Endothelial cell of umbilical vein (primary cell): ENCODE measurements around the gene SHISA6. TPM values are rescaled to one million over a fixed set of nuclear protein-coding genes. Genes with fewer than 3 reads are reported as not detected.

ENCODE experiments used
- BruUV-seq: library from RNA; stranded (reverse); fragments of 400-500 nt; replicated peaks from 2 replicates; lab custom pipeline; 2021; lab: Mats Ljungman, UMichigan
- CTCF ChIA-PET: fragments of 300-600, 350-600 bp; sonication (Branson Sonifier 250); formaldehyde crosslinking; loops from one replicate; lab custom pipeline; 2021; ENCODE audit warnings: antibody characterized with exemption, inconsistent platforms; lab: Charles Lee
- POLR2A ChIA-PET: fragments of 300-600, 350-600 bp; sonication (Branson Sonifier 250); formaldehyde crosslinking; loops from one replicate; lab custom pipeline; 2021; ENCODE audit warnings: antibody characterized with exemption, inconsistent platforms; lab: Charles Lee
- DNase-seq: peaks from one replicate; pipeline ENCODE4 v3.0.0-alpha.2; 2011; ENCODE audit warnings: low read depth, low spot score
- FAIRE-seq: peaks from 2 replicates; lab custom pipeline; 2011; peaks lifted over from hg19 to GRCh38; lab: Jason Lieb, UNC
- H2AFZ ChIP-seq: 2 replicates; pipeline ENCODE4 v1.6.0; 2012; ENCODE audit warnings: low read depth, low read length, control low read depth, inconsistent platforms
- H3K27ac ChIP-seq: 2 replicates; pipeline ENCODE4 v1.5.1; 2011; ENCODE audit warnings: low read depth, mild to moderate bottlenecking, control low read depth, low read length, moderate library complexity; ENCODE audit not compliant: insufficient read depth
- H3K27me3 ChIP-seq, 2 experiments: 2 replicates each; pipeline versions ENCODE4 v1.6.0 to v1.6.1; 2011; ENCODE audit warnings: low read length in 2 of 2, mixed read lengths in 1 of 2; ENCODE audit not compliant: control insufficient read depth in 2 of 2, insufficient read depth in 2 of 2
- H3K36me3 ChIP-seq, 2 experiments: 2 replicates in 1 of 2; 3 replicates in 1 of 2; pipeline ENCODE4 v1.5.1; 2011; ENCODE audit warnings: low read length in 2 of 2, mild to moderate bottlenecking in 1 of 2, moderate library complexity in 1 of 2; ENCODE audit not compliant: control insufficient read depth in 2 of 2, insufficient read depth in 2 of 2; ENCODE audit errors: extremely low read depth in 1 of 2
- H3K4me1 ChIP-seq: 3 replicates; pipeline ENCODE4 v1.5.1; 2011; ENCODE audit warnings: mild to moderate bottlenecking, low read length; ENCODE audit not compliant: control insufficient read depth, insufficient read depth; ENCODE audit errors: extremely low read depth
- H3K4me2 ChIP-seq: 2 replicates; pipeline ENCODE4 v1.6.1; 2011; ENCODE audit warnings: low read length, control low read depth, mixed read lengths; ENCODE audit not compliant: insufficient read depth
- H3K4me3 ChIP-seq, 3 experiments: fragments of 200-600 bp in 1 of 3; sonication (generic), shearing (Covaris generic) in 1 of 3; replicated peaks in 1 of 3; 2 replicates each; pipeline ENCODE4 v1.5.1; 2011 to 2016; ENCODE audit warnings: control low read depth in 3 of 3, low read length in 3 of 3, mild to moderate bottlenecking in 2 of 3, inconsistent platforms in 1 of 3, low read depth in 1 of 3, moderate library complexity in 1 of 3; ENCODE audit not compliant: insufficient read depth in 1 of 3
- H3K79me2 ChIP-seq: 2 replicates; pipeline ENCODE4 v1.6.0; 2012; ENCODE audit warnings: low read length, inconsistent platforms; ENCODE audit not compliant: control insufficient read depth, insufficient read depth
- H3K9ac ChIP-seq: replicated peaks from 2 replicates; pipeline ENCODE3; 2011; ENCODE audit warnings: low read length, control low read depth; ENCODE audit not compliant: insufficient read depth; ENCODE audit errors: extremely low read depth
- H3K9me1 ChIP-seq: replicated peaks from 3 replicates; pipeline ENCODE4 v1.6.0; 2011; ENCODE audit warnings: mild to moderate bottlenecking, low read length; ENCODE audit not compliant: control insufficient read depth, insufficient read depth; ENCODE audit errors: extremely low read depth
- H3K9me3 ChIP-seq: replicated peaks from 2 replicates; pipeline ENCODE4 v1.5.1; 2012; ENCODE audit warnings: low read length, inconsistent platforms; ENCODE audit not compliant: control insufficient read depth, insufficient read depth
- H4K20me1 ChIP-seq: replicated peaks from 2 replicates; pipeline ENCODE3; 2011; ENCODE audit warnings: mild to moderate bottlenecking, low read length; ENCODE audit not compliant: control insufficient read depth, insufficient read depth; ENCODE audit errors: extremely low read depth
- EZH2 ChIP-seq: IDR thresholded peaks from 2 replicates; pipeline ENCODE4 v1.6.1; 2012; ENCODE audit warnings: borderline replicate concordance, low read depth, mild to moderate bottlenecking, moderate library complexity, low read length, inconsistent platforms; ENCODE audit not compliant: severe bottlenecking
- FOS ChIP-seq: IDR thresholded peaks from 2 replicates; pipeline ENCODE4 v1.6.1; 2011; ENCODE audit warnings: mild to moderate bottlenecking, low read length, moderate library complexity, borderline replicate concordance; ENCODE audit not compliant: insufficient read depth
- GATA2 ChIP-seq: IDR thresholded peaks from 2 replicates; pipeline ENCODE4 v1.7.0; 2011; ENCODE audit warnings: low read depth, mild to moderate bottlenecking, moderate library complexity, mixed read lengths, low read length; ENCODE audit not compliant: insufficient read length, insufficient read depth
- JUN ChIP-seq: IDR thresholded peaks from 2 replicates; pipeline ENCODE4 v1.6.1; 2011; ENCODE audit warnings: borderline replicate concordance, low read depth; ENCODE audit not compliant: insufficient read length, insufficient read depth
- MYC ChIP-seq: IDR thresholded peaks from one replicate; pipeline ENCODE4 v1.6.1; 2011; ENCODE audit warnings: mild to moderate bottlenecking, low read depth, low read length
- POLR2A ChIP-seq: IDR thresholded peaks from 2 replicates; pipeline ENCODE4 v1.6.1; 2012; ENCODE audit warnings: low read depth, mild to moderate bottlenecking, control low read depth, low read length
- POLR2AphosphoS5 ChIP-seq: IDR thresholded peaks from 2 replicates; pipeline ENCODE4 v1.6.1; 2012; ENCODE audit warnings: low read depth, mild to moderate bottlenecking, control low read depth, low read length, moderate library complexity; ENCODE audit not compliant: insufficient read depth
- dilution Hi-C: fragments of 300-500 bp; cut with MboI; formaldehyde crosslinking; loops from one replicate; pipeline ENCODE4 v1.15.0; 2019; ENCODE audit warnings: low sequenced_read_pairs; ENCODE audit not compliant: extremely low pct_ligation_motif_present
- intact Hi-C: fragments of 100-400 bp; cut with micrococcal nuclease; formaldehyde crosslinking; loops from one replicate; pipeline ENCODE4 v1.10.0; 2022
- polyA plus RNA-seq, 4 experiments: library from polyadenylated mRNA; depleted of rRNA in 3 of 4; stranded (reverse) in 3 of 4; unstranded in 1 of 4; fragments of >200 nt; gene quantifications; 2 replicates each; pipeline versions ENCODE4 v1.2.1 to v1.2.3, GENCODE V29; 2011 to 2012; ENCODE audit warnings: missing spikeins in 1 of 4
- total RNA-seq: library from RNA; stranded (reverse); gene quantifications from 2 replicates; pipeline ENCODE4 v1.2.3, GENCODE V29; 2021
- TF ChIP-seq, protein P1 (sequence below), 2 donors: IDR thresholded peaks; 1 replicate in 1 of 2; 2 replicates in 1 of 2; pipeline ENCODE4 v1.5.1; 2011; ENCODE audit warnings: low read length in 2 of 2, mild to moderate bottlenecking in 2 of 2, moderate library complexity in 2 of 2, control low read depth in 1 of 2, inconsistent platforms in 1 of 2, low read depth in 1 of 2; ENCODE audit not compliant: insufficient read depth in 1 of 2; ENCODE audit errors: extremely low read depth in 1 of 2
- TF ChIP-seq, protein P2 (sequence below): IDR thresholded peaks from 2 replicates; pipeline ENCODE4 v1.6.1; 2011; ENCODE audit not compliant: insufficient read depth, insufficient read length

SHISA6 gene
- total and polyA plus RNA-seq, 2 donors (not counting 3 experiments of a cell fraction or from before 2014, with no cell fraction given), result not detected

DNA sequence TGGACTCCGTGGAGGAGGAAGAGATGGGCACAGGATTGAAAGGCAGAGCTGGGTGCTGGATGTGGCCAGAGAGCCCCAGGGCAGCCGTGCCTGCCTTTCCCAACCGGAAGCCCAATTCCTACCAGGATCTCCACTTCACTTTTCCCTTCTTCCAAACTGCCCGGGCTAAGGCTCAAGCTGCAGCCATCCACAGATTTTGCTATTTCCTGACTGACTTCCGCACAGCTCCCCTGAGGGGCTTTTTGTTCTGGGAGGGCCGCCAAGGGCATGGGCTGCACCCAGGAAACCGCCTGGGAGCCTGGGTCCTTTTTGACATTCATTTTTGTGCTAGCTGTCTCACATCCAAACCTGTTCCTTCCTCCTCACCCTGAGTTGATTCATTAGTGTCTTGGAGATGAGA lies 4.2 kb downstream of the SHISA6 start:
- peaks cover 4% of the 10 kb centered on the region for H3K9me3 ChIP-seq
- no TSS peak for BruUV-seq

More for the DNA sequence above, 4.2 kb downstream of the SHISA6 start:
- CTCF ChIA-PET, result interaction anchor here (0.6 kb wide), 1 partner anchor 627 kb away, joined by 4 read pairs; no protein-coding TSS in a partner anchor
- intact Hi-C loops (no loop called here), dilution Hi-C loops (no loop called here)
- DNase-seq, result no peak
- FAIRE-seq, result no peak
- no peaks in the 10 kb centered on the region for H3K9me1 ChIP-seq
- H3K79me2 ChIP-seq, result no peaks in the 10 kb centered on the region
- H4K20me1 ChIP-seq, result no peaks in the 10 kb centered on the region
- H3K4me2 ChIP-seq, result no peak overlapping the region
- POLR2A ChIA-PET, result no interaction called here
- no peak overlapping the region for H3K27ac ChIP-seq
- TF ChIP-seq, protein P1, sequence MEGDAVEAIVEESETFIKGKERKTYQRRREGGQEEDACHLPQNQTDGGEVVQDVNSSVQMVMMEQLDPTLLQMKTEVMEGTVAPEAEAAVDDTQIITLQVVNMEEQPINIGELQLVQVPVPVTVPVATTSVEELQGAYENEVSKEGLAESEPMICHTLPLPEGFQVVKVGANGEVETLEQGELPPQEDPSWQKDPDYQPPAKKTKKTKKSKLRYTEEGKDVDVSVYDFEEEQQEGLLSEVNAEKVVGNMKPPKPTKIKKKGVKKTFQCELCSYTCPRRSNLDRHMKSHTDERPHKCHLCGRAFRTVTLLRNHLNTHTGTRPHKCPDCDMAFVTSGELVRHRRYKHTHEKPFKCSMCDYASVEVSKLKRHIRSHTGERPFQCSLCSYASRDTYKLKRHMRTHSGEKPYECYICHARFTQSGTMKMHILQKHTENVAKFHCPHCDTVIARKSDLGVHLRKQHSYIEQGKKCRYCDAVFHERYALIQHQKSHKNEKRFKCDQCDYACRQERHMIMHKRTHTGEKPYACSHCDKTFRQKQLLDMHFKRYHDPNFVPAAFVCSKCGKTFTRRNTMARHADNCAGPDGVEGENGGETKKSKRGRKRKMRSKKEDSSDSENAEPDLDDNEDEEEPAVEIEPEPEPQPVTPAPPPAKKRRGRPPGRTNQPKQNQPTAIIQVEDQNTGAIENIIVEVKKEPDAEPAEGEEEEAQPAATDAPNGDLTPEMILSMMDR (IDR thresholded peaks at IDR 0.05; ENCODE audit: extremely low read depth in 1 of 2, insufficient read depth in 1 of 2, low read depth in 1 of 2, low read length in 2 of 2), result no peak
- TF ChIP-seq POLR2AphosphoS5, result no peak
- TF ChIP-seq, protein P2, sequence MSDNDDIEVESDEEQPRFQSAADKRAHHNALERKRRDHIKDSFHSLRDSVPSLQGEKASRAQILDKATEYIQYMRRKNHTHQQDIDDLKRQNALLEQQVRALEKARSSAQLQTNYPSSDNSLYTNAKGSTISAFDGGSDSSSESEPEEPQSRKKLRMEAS, result no peak
- no peak for TF ChIP-seq MYC
- TF ChIP-seq JUN, result no peak
- TF ChIP-seq GATA2, result no peak
- no peak for TF ChIP-seq FOS
- TF ChIP-seq EZH2, result no peak
- no peak for TF ChIP-seq POLR2A
- peaks cover 0 to 3% of the 10 kb centered on the region in 2 experiments for H3K27me3 ChIP-seq
- no peaks in the 10 kb centered on the region for H3K36me3 ChIP-seq
- no peak overlapping the region for H3K9ac ChIP-seq
- no peak overlapping the region for H2AFZ ChIP-seq
- no peaks in the 10 kb centered on the region for H3K4me1 ChIP-seq
- no peak overlapping the region for H3K4me3 ChIP-seq
